Measurements from ENCODE around the gene EXOC3.
"Not testable (repeated sequence)": the region's sequence is repeated elsewhere in the genome, so short reads cannot be mapped to it uniquely, and the experiment has no call there.

Gene EXOC3

DNA sequence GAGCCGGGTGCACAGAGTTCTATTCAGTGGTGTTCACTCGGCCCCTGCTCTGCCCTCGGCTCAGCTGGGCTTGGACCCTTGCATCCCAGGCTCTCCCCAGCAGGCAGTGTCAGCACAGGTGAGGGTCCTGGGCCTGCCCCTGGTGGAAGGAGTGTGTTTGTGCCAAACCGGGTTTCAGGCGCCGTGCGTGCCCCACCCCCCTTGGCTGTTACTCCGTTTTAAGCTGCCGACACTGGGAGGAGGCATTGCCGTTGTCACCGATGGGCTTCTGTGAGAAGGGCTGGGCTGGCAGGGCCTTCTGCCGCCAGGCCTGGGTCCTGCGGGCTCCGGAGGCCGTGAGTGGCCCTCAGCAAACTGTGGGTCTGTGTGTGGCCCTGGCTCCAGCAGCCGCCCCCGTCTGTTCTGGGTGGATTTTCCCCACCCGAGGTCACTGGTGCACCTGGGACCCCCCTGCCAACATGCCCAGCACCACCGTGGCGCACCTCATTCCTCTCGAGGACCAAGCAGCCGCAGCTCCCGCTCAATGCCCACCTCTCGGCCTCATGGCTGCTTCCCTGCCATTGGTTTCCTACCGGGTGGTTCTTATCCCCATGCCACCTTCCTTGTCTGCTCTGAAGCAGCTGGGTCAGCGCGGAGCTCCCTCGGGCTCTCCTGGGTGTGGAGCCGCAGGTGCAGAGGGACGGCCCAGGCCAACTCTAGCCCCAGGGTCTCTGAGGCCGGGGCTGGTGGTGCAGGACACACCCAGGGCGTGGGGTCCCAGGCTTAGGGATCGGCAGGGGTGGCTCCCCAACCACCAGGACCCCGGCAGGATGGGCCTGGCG lies 44.3 kb upstream of the EXOC3 start:
- TF ChIP-seq, protein P1, sequence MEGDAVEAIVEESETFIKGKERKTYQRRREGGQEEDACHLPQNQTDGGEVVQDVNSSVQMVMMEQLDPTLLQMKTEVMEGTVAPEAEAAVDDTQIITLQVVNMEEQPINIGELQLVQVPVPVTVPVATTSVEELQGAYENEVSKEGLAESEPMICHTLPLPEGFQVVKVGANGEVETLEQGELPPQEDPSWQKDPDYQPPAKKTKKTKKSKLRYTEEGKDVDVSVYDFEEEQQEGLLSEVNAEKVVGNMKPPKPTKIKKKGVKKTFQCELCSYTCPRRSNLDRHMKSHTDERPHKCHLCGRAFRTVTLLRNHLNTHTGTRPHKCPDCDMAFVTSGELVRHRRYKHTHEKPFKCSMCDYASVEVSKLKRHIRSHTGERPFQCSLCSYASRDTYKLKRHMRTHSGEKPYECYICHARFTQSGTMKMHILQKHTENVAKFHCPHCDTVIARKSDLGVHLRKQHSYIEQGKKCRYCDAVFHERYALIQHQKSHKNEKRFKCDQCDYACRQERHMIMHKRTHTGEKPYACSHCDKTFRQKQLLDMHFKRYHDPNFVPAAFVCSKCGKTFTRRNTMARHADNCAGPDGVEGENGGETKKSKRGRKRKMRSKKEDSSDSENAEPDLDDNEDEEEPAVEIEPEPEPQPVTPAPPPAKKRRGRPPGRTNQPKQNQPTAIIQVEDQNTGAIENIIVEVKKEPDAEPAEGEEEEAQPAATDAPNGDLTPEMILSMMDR (conservative IDR thresholded peaks at IDR 0.05; ENCODE audit: control insufficient read depth, insufficient read depth, low read depth, low read length) = no peak
- H3K4me3 ChIP-seq (ENCODE audit: control insufficient read depth, low read depth, low read length) = no peak overlapping the region
- DNase-seq (ENCODE audit: low read depth) = no peak

DNA sequence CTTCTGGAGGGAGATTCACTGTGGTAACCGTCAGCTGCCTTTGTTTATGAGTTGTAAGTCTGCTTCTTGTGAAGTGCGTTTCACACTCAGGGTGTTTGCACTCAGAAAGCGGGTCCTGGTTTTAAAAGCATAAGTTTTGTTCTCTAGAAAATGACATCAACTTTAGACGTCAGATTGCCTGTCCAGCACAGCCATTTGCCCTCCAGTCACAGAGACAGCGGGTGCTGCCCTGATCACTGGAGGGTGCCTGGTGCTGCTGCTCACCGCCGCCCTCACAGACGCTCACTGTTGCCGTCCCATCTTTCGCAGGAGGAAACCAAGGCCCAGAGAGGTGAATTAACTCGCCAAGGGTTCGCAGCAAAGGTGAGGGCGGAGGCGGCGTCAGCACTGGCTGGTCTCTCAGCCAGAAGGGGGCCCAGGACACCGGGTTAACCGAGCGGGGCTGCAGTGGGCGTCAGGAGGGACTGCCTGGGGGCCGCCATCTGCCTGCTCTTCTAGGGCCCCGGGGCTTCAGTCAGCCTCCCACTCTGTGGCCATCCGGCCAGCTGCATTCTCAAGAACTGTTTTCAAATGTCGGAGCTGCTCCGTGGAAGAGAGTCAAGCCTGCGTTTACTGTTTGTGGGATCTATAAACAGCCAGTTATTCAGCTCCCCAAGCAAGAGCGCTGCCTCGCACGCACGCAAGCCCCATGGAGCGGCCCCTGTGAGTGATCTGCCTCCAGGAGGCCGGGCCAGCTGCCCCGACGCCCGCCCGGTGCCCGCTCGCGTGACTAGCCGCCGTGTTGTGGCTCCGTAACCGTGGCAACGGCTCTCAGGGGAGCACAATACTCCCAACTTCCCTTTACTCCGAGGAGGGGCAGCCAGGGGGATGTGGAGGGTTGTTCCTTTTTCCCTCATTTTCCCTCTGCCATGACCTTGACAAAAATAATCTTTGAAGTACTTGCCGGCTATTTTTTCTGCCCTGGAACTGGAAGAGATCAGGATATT lies 43.4 kb upstream of the EXOC3 start:
- peak overlapping the region; percentile 36 for H3K4me3 ChIP-seq (ENCODE audit: control insufficient read depth, low read depth, low read length)
- DNase-seq (ENCODE audit: low read depth) = peak; percentile 90
- TF ChIP-seq, protein P1 (conservative IDR thresholded peaks at IDR 0.05; ENCODE audit: control insufficient read depth, insufficient read depth, low read depth, low read length) = no peak

DNA sequence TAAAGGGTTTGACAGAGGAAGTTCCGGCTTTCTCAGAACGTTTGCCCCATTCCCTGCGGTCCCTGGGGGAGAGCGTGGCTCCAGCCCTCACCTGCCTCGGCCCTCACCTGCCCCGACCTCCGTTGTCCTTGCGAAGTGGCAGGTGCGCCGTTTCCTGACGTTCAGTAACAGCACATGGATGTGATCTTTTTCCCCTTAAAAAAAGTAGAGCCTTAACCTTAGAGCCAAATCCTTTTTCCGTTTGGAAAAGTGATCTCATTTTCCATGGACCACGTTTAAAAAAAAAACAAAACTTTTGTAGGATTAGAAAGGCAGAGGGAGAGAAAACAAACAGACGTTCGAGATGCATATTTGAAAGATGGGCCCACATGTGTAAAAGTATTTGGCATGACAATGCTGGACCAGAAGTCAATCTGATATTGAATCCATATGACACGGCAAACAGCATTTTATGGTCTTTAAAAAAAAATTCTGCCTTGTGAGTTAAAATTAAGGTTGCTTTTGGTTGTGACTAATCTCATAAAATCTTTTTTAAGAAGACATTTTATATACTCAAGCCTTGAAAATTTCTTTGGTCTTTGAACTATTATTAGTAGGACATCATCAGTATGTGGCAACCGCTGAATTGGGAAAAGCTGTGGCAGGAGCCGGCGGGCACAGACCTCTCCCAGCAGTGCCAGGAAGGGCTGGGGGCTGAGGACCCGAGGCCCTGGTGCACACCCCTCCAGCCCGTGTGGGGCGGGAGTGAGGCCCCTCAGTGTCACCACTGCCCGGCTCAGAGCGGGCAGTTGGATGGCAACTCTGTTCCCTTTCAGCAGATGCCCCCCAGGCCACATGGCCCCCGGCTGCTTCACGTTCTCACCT lies 42.5 kb upstream of the EXOC3 start:
- TF ChIP-seq, protein P1 (conservative IDR thresholded peaks at IDR 0.05; ENCODE audit: control insufficient read depth, insufficient read depth, low read depth, low read length) = no peak
- peak overlapping the region; percentile 36 for H3K4me3 ChIP-seq (ENCODE audit: control insufficient read depth, low read depth, low read length)
- DNase-seq (ENCODE audit: low read depth) = peak; percentile 73

DNA sequence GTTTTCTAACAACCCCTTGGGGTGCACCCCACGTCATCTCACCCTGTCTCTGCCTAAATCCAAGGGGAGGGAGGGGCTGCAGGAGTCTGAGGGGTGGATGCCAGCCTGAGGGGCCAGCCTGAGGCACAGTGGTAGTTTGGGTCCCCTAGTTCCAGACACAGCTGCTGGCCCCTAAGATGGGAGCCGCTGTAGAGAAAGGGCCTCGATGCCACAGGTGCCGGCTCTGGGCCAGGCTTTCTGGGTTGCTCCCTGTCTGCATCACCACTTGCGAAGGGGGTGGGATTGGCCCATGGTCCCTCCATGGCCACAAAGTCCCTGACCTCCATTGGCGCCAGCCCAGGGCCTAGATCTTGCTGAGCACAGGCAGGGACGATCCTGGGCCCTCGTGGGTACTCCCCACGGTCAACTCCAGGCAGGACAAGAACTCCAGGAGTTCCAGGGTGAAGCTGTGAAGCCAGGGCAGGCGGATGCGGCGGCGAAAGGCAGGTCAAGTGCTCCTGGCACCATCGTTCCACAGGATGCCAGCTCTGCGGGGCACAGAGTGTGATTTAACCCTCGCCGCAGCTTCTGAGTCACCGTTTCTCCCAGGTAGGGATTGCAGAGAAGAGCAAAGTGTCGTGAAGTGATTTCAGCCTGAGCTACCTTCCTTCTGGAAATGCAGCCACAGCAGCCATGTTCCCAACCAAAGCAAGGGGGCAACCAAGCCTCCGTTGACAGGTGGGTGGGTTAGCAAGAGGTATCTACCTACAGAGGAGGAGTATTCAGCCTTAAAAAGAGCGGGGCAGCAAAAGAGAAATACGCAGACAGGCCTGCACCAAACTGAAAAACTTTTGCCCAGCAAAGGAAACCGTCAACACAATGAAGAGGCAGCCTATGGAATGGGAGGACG lies 41.6 kb upstream of the EXOC3 start:
- H3K4me3 ChIP-seq (ENCODE audit: control insufficient read depth, low read depth, low read length) = no peak overlapping the region
- TF ChIP-seq, protein P1 (conservative IDR thresholded peaks at IDR 0.05; ENCODE audit: control insufficient read depth, insufficient read depth, low read depth, low read length) = no peak
- DNase-seq (ENCODE audit: low read depth) = no peak

DNA sequence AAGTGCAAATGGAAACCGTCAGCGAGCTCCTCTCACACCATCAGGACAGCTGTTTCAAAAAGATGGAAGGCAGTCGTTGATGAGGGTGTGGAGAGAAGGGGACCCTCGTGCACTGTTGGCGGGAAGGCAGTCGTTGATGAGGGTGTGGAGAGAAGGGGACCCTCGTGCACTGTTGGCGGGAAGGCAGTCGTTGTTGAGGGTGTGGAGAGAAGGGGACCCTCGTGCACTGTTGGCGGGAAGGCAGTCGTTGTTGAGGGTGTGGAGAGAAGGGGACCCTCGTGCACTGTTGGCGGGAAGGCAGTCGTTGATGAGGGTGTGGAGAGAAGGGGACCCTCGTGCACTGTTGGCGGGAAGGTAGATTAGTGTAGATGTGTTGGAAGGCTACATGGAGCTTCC lies 40.8 kb upstream of the EXOC3 start:
- not testable (repeated sequence) for DNase-seq (ENCODE audit: low read depth); H3K4me3 ChIP-seq (ENCODE audit: control insufficient read depth, low read depth, low read length)

DNA sequence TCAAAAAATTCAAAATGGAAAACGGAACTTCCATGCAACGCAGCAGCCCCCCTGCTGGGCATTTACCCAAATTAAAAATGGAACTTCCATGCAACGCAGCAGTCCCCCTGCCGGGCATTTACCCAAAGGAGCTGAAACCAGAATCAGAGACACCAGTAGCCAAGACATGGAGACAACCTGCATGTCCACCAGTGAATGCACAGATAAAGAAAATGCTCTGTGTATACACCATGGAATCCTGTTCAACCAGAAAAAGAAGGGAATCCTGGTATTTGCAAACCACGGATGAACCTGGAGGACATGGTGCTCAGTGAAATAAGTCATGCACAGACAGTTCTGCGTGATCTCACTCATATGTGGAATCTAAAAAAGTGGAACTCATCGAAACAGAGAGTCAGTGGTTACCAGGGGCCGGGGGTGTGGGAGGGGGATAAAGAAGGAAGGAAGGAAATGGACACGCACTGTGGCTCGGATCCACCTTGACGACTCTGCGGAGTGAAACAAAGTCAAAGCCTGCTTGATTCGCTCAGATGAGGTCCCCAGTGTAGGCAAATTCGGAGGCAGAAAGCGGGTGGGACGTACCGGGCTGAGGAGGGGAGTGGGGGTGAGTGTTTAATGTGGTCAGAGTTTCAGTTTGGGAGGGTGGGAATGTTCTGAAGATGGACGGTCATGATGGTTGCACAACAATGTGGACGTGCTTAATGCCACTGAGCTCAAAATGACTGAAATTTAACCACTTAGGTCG lies 40.2 kb upstream of the EXOC3 start:
- no peak for DNase-seq (ENCODE audit: low read depth)
- no peak overlapping the region for H3K4me3 ChIP-seq (ENCODE audit: control insufficient read depth, low read depth, low read length)
- TF ChIP-seq, protein P1 (conservative IDR thresholded peaks at IDR 0.05; ENCODE audit: control insufficient read depth, insufficient read depth, low read depth, low read length) = no peak

All from fibroblast of mammary gland (primary cell).